ENCODE measurements around the gene ALAS2. TPM values are rescaled to one million over a fixed set of nuclear protein-coding genes. Genes with fewer than 3 reads are reported as not detected.
"Not testable (repeated sequence)": the region's sequence is repeated elsewhere in the genome, so short reads cannot be mapped to it uniquely, and the experiment has no call there.

ALAS2 gene
- polyA plus RNA-seq (2013, experiment 1 of 2; ENCODE audit: insufficient read length): 0.19 TPM
- polyA plus RNA-seq (2013, experiment 2 of 2; ENCODE audit: insufficient read length): 0.10 TPM

DNA sequence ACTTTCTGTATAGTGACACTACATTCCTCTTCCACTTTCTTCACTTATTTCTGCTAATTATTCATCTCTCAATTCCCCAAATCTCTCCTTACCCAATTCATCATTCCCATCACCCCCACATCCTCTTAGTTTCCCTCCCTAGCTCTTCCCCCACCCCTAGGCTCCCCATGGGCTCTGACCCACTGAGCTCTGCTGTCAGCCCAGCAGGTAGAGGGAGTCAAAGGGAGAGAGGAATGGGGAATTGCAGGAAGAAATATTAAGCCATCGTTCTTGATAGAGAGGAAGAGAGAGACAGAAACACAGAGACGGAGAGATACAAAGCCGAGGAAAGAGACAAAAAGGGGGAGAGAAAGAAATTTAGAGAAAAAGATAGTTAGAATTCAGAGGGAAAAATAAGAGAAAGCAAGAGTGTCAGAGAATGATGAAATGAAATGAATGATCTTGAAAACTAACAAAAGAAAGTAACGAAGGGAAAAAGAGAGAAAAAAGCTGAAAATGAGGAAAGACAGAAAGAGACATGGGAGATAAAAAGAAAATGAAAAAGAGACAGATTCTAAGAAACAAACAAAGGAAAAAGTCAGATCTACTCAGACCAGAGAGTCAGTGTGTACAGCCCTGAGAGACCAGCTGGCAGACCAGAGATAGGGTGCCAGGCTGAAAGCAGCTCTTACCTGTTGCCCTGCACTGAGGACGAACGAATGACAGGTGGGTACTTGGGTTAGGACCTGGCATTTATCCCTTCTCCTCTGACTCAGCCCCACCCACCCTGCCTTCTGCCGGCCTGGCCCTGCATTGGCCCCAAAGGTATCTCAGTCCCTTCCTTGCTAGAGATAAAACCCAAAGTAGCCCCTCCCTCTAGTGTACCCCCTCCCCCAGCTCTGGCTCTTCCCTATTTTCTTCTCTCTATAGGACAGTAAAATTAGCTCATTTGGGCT lies at the start of gene ALAS2:
Gene ALAS2, minus strand, starts transcription at position 707 of the 935 bp plus-strand sequence. CDS start 4,977 bp downstream, outside the sequence.
- no peak for DNase-seq

DNA sequence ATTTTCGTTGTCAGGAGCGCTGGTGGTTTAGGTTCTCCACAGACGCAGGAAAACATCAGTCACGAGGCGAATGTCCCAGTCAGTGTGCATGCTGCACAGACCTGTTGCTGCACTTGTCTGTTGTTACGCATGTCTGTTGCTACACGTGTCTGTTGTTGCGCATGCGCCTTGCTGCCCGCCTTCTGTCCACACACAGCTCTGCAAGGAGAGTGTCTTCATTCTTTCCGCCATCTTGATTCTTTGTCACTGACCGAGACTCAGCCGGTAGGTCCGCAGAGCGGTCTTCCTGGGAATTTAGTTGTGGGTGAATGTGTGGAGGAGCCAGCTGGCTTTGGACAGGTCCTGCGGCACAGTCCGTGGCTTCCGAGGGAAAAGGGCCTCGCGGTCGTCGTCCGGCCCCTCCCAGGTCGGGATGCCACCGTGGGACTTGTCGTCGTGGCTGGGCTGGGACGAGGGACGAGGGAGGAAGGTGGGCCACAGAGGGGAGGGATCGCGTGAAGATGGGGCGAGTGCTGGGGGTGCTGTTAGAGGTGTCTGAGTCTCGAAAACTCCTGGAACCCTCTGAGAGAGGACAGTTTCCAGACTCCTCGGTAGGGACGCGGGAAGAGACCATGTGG lies 44.2 kb upstream of the ALAS2 start, which contains the start of gene PAGE2B:
Gene PAGE2B, plus strand, starts transcription at position 180 of the 617 bp plus-strand sequence. CDS start 1,012 bp downstream, outside the sequence.
- DNase-seq: no peak

DNA sequence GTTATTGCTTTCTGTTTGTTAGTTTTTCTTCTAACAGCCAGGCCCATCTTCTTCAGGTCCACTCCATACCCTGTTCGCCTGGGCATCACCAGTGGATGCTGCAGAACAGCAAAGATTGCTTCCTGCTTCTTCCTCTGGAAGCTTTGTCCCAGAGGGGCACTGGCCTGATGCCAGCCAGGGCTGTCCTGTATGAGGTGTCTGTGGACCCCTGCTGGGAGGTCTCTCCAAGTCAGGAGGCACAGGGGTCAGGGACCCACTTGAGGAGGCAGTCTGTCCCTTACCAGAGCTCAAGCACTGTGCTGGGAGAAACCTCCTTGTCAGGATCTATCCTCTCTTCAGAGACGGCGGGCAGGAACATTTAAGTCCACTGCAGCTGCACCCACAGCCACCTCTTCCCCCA lies 41.5 kb upstream of the ALAS2 start:
- DNase-seq: no peak

DNA sequence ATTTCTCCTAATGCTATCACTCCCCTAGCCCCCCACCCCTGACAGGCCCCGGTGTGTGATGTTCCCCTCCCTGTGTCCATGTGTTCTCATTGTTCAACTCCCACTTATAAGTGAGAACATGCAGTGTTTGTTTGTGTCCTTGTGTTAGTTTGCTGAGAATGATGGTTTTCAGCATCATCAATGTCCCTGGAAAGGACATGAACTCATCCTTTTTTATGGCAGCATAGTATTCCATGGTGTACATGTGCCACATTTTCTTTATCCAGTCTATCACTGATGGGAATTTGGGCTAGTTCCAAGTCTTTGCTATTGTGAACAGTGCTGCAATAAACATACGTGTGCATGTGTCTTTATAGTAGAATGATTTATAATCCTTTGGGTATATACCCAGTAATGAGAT lies 36.4 kb upstream of the ALAS2 start:
- not testable (repeated sequence) for DNase-seq

GRCh38 chrX:55057675-55058249 lies 27.0 kb upstream of the ALAS2 start:
- peak; percentile 5 for DNase-seq

- DNase-seq: peak; percentile 40
These were observed 26.3 kb upstream of the ALAS2 start for GRCh38 chrX:55056820-55057674.

- DNase-seq: not testable (repeated sequence)
These were observed 19.8 kb upstream of the ALAS2 start for GRCh38 chrX:55050599-55050998.

- no peak for DNase-seq
These were observed 10.7 kb upstream of the ALAS2 start for GRCh38 chrX:55041514-55041913.

DNA sequence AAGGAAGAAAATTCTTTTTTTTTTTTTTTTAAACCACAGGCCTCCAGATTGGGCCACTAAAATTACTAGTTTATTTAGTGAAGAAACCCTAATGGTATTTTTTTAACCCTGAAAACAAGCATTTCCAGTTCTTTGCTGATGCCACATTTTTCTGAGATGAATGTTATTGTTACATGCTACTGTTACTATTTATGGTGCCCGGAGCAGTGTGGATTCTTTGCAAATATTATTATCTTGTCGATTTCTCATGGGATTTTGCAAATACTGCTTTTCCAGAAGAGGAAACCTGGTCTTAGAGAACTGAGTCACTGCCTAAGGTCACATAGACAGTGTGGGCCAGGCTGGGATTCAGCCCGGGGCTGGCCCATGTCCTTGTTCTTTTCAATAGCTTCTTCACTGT lies 8.7 kb upstream of the ALAS2 start:
- no peak for DNase-seq

GRCh38 chrX:55033429-55033828 lies 2.7 kb upstream of the ALAS2 start:
- DNase-seq: no peak

GRCh38 chrX:55029291-55029690 lies 1.5 kb downstream of the ALAS2 start:
- no peak for DNase-seq

DNA sequence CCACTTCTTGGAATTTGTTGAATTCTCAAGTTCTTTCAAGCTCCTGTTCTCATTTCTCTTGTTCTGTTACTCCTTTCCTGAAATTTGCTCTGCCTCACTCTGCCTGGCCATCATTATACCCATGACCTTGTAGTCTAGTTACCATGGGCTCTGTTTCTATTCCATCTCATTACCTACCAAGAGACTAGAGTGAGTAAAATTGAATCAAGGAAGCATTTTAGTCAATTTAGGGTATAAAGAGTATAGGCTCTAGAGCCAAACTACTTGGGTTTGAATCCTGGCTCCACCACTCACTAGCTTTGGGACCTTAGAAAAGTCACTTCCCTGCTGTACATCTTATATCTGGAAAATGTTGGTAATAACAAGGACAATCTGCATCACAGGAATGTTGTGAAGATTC lies 2.2 kb downstream of the ALAS2 start:
- DNase-seq: no peak

- DNase-seq: no peak
These were observed 2.7 kb downstream of the ALAS2 start for GRCh38 chrX:55028040-55028439.

DNA sequence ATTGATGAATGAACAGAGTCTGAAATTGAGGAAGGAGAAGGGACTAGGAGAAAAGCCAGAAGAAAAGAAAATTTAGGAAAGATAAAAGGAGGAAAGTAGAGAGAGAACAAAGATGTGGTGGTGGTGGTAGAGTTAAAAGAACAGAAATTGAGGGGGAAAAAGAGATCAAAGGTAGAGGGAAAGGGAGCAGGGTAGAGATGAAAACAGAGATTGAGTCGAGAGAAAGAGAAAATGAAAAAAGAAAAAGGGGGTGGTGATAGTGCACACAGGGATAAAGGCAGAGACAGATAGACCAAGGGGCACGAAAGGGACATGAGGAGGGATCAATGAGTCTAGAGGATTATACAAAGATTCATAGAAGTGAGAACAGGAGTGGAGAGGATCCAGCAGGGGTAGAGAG lies 3.9 kb downstream of the ALAS2 start:
- DNase-seq: no peak

- no peak for DNase-seq
These were observed 4.6 kb downstream of the ALAS2 start for GRCh38 chrX:55026143-55026542.

DNA sequence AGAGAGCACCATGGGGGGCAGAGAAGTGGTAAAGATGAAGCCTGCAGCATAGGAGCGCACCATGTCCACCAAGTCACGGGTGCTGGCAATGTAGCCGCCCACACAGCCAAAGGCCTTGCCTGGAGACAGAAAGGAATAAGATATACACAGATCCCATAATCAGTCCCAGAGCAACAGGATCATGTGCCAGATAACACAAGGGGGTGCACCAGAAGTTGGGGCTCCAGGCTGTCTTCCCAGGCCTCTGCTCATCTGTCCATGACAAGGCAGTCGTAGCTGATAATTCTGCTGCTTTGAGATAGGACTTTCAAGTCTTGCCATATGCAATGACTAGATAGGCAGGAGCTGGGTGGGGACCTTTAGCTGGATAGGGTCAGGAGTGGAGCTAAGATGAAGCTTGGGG lies 15.9 kb downstream of the ALAS2 start:
- DNase-seq: no peak

- DNase-seq: no peak
These were observed 19.5 kb downstream of the ALAS2 start for GRCh38 chrX:55011294-55011693.

GRCh38 chrX:55008571-55009358 lies 22.0 kb downstream of the ALAS2 start:
- DNase-seq: peak; percentile 62

- DNase-seq: peak; percentile 58
These were observed 23.1 kb downstream of the ALAS2 start for GRCh38 chrX:55007656-55008055.

DNA sequence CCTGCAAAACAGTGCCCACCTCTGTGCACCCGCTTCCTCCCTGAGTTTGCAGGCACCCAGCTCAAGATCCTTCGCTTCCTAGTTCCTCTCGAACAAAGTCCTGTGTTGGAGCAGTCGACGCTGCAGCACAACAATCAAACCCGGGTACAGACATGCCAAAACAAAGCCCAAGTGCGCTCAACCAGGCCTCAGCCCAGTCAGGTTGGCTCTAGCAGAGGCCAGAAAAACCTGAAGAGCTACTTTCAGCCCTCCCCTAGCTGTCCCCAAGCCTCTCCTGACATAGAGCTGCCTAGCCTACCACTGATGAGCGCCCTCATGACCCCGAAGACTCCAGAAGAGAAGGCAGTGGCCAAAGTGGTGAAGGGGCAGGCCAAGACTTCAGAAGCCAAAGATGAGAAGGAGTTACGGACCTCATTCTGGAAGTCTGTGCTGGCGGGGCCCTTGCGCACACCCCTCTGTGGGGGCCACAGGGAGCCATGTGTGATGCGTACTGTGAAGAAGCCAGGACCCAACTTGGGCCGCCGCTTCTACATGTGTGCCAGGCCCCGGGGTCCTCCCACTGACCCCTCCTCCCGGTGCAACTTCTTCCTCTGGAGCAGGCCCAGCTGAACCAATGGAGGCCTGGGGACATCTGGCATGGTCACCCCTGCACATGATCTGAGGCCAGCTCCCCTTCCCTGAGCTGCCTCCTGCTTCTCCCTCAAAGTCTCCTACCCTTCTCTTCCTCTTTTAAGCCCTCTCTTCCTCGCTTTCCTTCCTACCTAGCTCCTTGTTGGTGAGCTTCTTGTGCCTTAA lies 23.8 kb downstream of the ALAS2 start:
- no peak for DNase-seq

- DNase-seq: no peak
These were observed 25.5 kb downstream of the ALAS2 start for GRCh38 chrX:55005256-55005655.
